ENCODE results near the gene BCAS1. TPM values are rescaled to one million over a fixed set of nuclear protein-coding genes. Genes with fewer than 3 reads are reported as not detected.

BCAS1 gene
- total and polyA plus RNA-seq, 2 donors (not counting 1 experiment from before 2014, with no cell fraction given) = 0.97 to 1.1 TPM

- 98% methylated on average over 5 of the region's 5 CpGs for WGBS (ENCODE audit: insufficient coverage)
Measured at GRCh38 chr20:53937339-53937741, 133.1 kb downstream of the BCAS1 start.

More at GRCh38 chr20:53937339-53937741, 133.1 kb downstream of the BCAS1 start:
- Histone ChIP-seq H3K4me2 (replicated peaks; ENCODE audit: low read depth, low read length, poor library complexity, severe bottlenecking) (no peak overlapping the region), H3K27ac (ENCODE audit: low read length in 2 of 2) (no peak overlapping the region), H3K9ac (ENCODE audit: low read length) (no peak overlapping the region), H3K79me2 (ENCODE audit: control insufficient read depth, insufficient read depth, low read length) (no peaks in the 10 kb centered on the region), H2AFZ (ENCODE audit: insufficient read depth, low read depth, low read length, poor library complexity, severe bottlenecking) (no peak overlapping the region), H3K27me3 (replicated peaks in 1 of 4; ENCODE audit: control extremely low read depth in 1 of 4, control insufficient read depth in 3 of 4, insufficient read depth in 4 of 4, low read length in 3 of 4) (no peaks in the 10 kb centered on the region), H3K4me3 (ENCODE audit: control extremely low read depth in 1 of 5, extremely low read depth in 1 of 5, insufficient read depth in 1 of 5, low read depth in 2 of 5, low read length in 4 of 5) (no peak overlapping the region), H3K36me3 (replicated peaks in 1 of 2; ENCODE audit: control extremely low read depth in 1 of 2, control insufficient read depth in 1 of 2, extremely low read depth in 1 of 2, insufficient read depth in 2 of 2, low read length in 1 of 2) (no peaks in the 10 kb centered on the region), H4K20me1 (ENCODE audit: control insufficient read depth, insufficient read depth, low read length, poor library complexity, severe bottlenecking) (no peaks in the 10 kb centered on the region), H3K4me1 (ENCODE audit: control insufficient read depth in 2 of 2, insufficient read depth in 2 of 2, low read length in 2 of 2) (peaks cover 65 to 86% of the 10 kb centered on the region in 2 donors), H3K9me3 (ENCODE audit: control extremely low read depth in 1 of 3, control insufficient read depth in 2 of 3, insufficient read depth in 1 of 3, low read length in 2 of 3) (no peaks in the 10 kb centered on the region)
- ChIA-PET POLR2A (no interaction called here), CTCF (interaction anchor here (0.6 to 18.7 kb wide), 5 partner anchors 16 to 358 kb away, joined by 3 to 593 read pairs (median 4); no protein-coding TSS in a partner anchor)
- ATAC-seq (ENCODE audit: low read depth) (no peak), DNase-seq (no peak)
- TF ChIP-seq EZH2 (IDR thresholded peaks at IDR 0.05; ENCODE audit: borderline replicate concordance, insufficient read depth, low read depth, low read length, poor library complexity, severe bottlenecking) (no peak), CTCF (IDR thresholded peaks at IDR 0.05) (no peak)
- Mint-ChIP-seq H3K27me3 (no peaks in the 10 kb centered on the region), H3K9me3 (ENCODE audit: insufficient read depth) (no peaks in the 10 kb centered on the region), H3K4me1 (peaks cover 89% of the 10 kb centered on the region), H3K4me3 (no peak overlapping the region), H3K27ac (peak overlapping the region; percentile 73)
- intact Hi-C loops (cut with micrococcal nuclease) = no loop called here

Measured in B cell (primary cell).